Neuronal stem cell (in vitro differentiated cells): Measurements from ENCODE around the gene BCAS1.

Source experiments
- DNase-seq: peaks from one replicate; pipeline ENCODE4 v3.0.0-alpha.2; 2013; ENCODE audit warnings: low spot score
- H2AFZ ChIP-seq: one replicate; pipeline ENCODE4 v1.6.1; 2013; ENCODE audit warnings: mild to moderate bottlenecking, low read length, inconsistent platforms
- H2AK5ac ChIP-seq: 2 replicates; pipeline ENCODE4 v1.6.1; 2013; ENCODE audit warnings: low read depth, mild to moderate bottlenecking, inconsistent platforms, low read length, moderate library complexity, mixed read lengths
- H2BK120ac ChIP-seq: 2 replicates; pipeline ENCODE4 v1.6.1; 2013; ENCODE audit warnings: low read depth, mild to moderate bottlenecking, inconsistent platforms, low read length, moderate library complexity, mixed read lengths
- H2BK12ac ChIP-seq: one replicate; pipeline ENCODE4 v1.6.1; 2013; ENCODE audit warnings: low read length, inconsistent platforms
- H2BK15ac ChIP-seq: 2 replicates; pipeline ENCODE4 v1.6.1; 2013; ENCODE audit warnings: mild to moderate bottlenecking, low read length, inconsistent platforms, mixed read lengths
- H2BK5ac ChIP-seq: one replicate; pipeline ENCODE4 v1.6.1; 2013; ENCODE audit warnings: inconsistent platforms, mild to moderate bottlenecking, low read length, moderate library complexity
- H3K14ac ChIP-seq: one replicate; pipeline ENCODE4 v1.6.1; 2013; ENCODE audit warnings: low read length, inconsistent platforms
- H3K18ac ChIP-seq: 2 replicates; pipeline ENCODE4 v1.6.1; 2013; ENCODE audit warnings: low read length, inconsistent platforms
- H3K23ac ChIP-seq: 2 replicates; pipeline ENCODE4 v1.6.1; 2013; ENCODE audit warnings: low read depth, mild to moderate bottlenecking, mixed read lengths, low read length, inconsistent platforms; ENCODE audit not compliant: poor library complexity
- H3K27ac ChIP-seq: replicated peaks from 3 replicates; pipeline ENCODE4 v1.5.1; 2013; ENCODE audit warnings: low read length, inconsistent platforms
- H3K27me3 ChIP-seq, 3 experiments: 2 replicates each; pipeline ENCODE4 v1.6.1; 2013; ENCODE audit warnings: low read length in 3 of 3, mild to moderate bottlenecking in 2 of 3, inconsistent platforms in 1 of 3, low read depth in 1 of 3, mixed read lengths in 1 of 3, moderate library complexity in 1 of 3; ENCODE audit not compliant: control insufficient read depth in 3 of 3, insufficient read depth in 3 of 3
- H3K36me3 ChIP-seq, 2 donors: replicated peaks in 1 of 2; 2 replicates each; pipeline ENCODE4 v1.6.1; 2013; ENCODE audit warnings: low read length in 2 of 2; ENCODE audit not compliant: control insufficient read depth in 2 of 2, insufficient read depth in 2 of 2
- H3K4ac ChIP-seq: 2 replicates; pipeline ENCODE4 v1.6.1; 2013; ENCODE audit warnings: inconsistent platforms, mild to moderate bottlenecking, low read length, moderate library complexity
- H3K4me1 ChIP-seq, 2 donors: 1 replicate in 1 of 2; 2 replicates in 1 of 2; pipeline ENCODE4 v1.6.1; 2013; ENCODE audit warnings: low read length in 2 of 2, low read depth in 1 of 2; ENCODE audit not compliant: control insufficient read depth in 2 of 2, insufficient read depth in 1 of 2
- H3K4me2 ChIP-seq: one replicate; pipeline ENCODE4 v1.6.1; 2013; ENCODE audit warnings: mild to moderate bottlenecking, low read length, inconsistent platforms; ENCODE audit not compliant: insufficient read depth, poor library complexity, severe bottlenecking
- H3K4me3 ChIP-seq, 2 donors: 2 replicates each; pipeline ENCODE4 v1.5.1; 2013; ENCODE audit warnings: low read length in 2 of 2, mild to moderate bottlenecking in 2 of 2, inconsistent platforms in 1 of 2, moderate library complexity in 1 of 2
- H3K79me1 ChIP-seq: one replicate; pipeline ENCODE4 v1.6.1; 2013; ENCODE audit warnings: low read depth, mild to moderate bottlenecking, inconsistent platforms, low read length, moderate library complexity
- H3K9ac ChIP-seq: one replicate; pipeline ENCODE4 v1.6.1; 2013; ENCODE audit warnings: mild to moderate bottlenecking, low read depth, low read length, inconsistent platforms; ENCODE audit not compliant: poor library complexity
- H3K9me3 ChIP-seq, 2 donors: replicated peaks in 1 of 2; 2 replicates each; pipeline versions ENCODE3 to v1.6.1; 2013; ENCODE audit warnings: low read length in 2 of 2, mild to moderate bottlenecking in 2 of 2, inconsistent platforms in 1 of 2, low read depth in 1 of 2, mixed read lengths in 1 of 2, moderate library complexity in 1 of 2; ENCODE audit not compliant: control insufficient read depth in 2 of 2, insufficient read depth in 1 of 2
- H4K8ac ChIP-seq: one replicate; pipeline ENCODE4 v1.6.1; 2013; ENCODE audit warnings: low read depth, mild to moderate bottlenecking, inconsistent platforms, low read length, moderate library complexity
- H4K91ac ChIP-seq: one replicate; pipeline ENCODE4 v1.6.1; 2013; ENCODE audit warnings: low read length, low read depth, mild to moderate bottlenecking, inconsistent platforms; ENCODE audit not compliant: poor library complexity
- WGBS, 2 donors: extraction: QIAGEN DNeasy Blood & Tissue Kit; methylation state at CpG; one replicate each; pipeline ENCODE4 v1.1.7; 2013; ENCODE audit warnings: missing lambda C conversion rate in 2 of 2, mixed read lengths in 1 of 2; ENCODE audit not compliant: insufficient read length in 2 of 2, insufficient replicate concordance in 1 of 2; ENCODE audit errors: extremely low coverage in 2 of 2; 5-methylcytosine and 5-hydroxymethylcytosine counted together

The BCAS1 gene

DNA sequence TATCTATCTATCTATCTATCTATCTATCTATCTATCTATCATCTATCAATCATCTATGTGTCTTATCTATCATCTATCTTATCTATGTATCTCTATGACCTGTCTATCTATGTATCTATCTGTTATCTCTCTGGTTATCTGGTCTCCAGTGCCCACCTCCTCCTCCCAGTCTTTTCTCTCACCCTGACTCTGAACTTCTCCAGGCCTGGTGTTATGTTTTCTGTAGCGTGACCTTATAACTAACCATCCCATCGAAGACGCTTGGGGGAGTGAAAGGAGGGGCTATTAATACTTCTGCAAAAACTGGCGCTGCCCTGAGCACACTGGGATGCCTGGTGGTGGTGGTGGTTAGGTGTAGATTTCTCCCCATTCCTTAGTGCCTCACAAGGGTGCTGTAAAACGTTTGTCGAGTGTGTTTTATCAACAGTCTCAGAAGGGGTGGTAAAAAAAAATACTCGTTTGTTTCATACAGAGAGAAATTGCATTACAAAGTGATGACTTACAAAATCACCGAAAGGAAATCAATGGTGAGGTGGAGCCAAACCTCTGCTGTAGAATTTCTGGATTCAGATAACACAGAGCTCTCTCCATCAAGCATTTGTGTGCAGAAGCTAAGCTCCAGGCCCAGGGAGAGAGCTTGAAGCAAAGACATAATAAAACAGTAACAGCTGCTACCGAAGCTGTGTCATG is 156.2 kb downstream of the BCAS1 start:
- Histone ChIP-seq H3K4me3 (no peak overlapping the region), H3K4ac (no peak overlapping the region), H3K9ac (no peak overlapping the region), H2BK15ac (no peak overlapping the region), H2BK5ac (no peak overlapping the region), H3K4me2 (no peak overlapping the region), H3K9me3 (peaks cover 4 to 14% of the 10 kb centered on the region in 2 donors), H2BK12ac (no peak overlapping the region), H3K14ac (no peak overlapping the region), H3K4me1 (peaks cover 13 to 23% of the 10 kb centered on the region in 2 donors), H3K79me1 (no peaks in the 10 kb centered on the region), H4K91ac (no peak overlapping the region), H3K36me3 (no peaks in the 10 kb centered on the region), H2BK120ac (no peak overlapping the region), H2AK5ac (no peak overlapping the region), H3K27me3 (no peaks in the 10 kb centered on the region), H3K27ac (no peak overlapping the region), H3K18ac (no peak overlapping the region), H2AFZ (peak overlapping the region; percentile 91), H4K8ac (no peak overlapping the region), H3K23ac (no peak overlapping the region)
- WGBS, 2 donors = no CpG with 5 or more reads among the region's 9 CpGs
- DNase-seq = no peak

GRCh38 chr20:53911301-53911700 is 159.1 kb downstream of the BCAS1 start:
- no CpG with 5 or more reads among the region's 6 CpGs for WGBS, 2 donors
- Histone ChIP-seq H2BK15ac (peak overlapping the region; percentile 2), H4K91ac (no peak overlapping the region), H2BK12ac (no peak overlapping the region), H4K8ac (no peak overlapping the region), H3K27ac (no peak overlapping the region), H3K18ac (peak overlapping the region; percentile 8), H3K79me1 (no peaks in the 10 kb centered on the region), H3K4me1 (peaks cover 7 to 14% of the 10 kb centered on the region in 2 donors), H3K9me3 (peaks cover 4 to 14% of the 10 kb centered on the region in 2 donors), H3K4me3 (no peak overlapping the region), H2AK5ac (peak overlapping the region; percentile 25), H3K4ac (no peak overlapping the region), H3K27me3 (no peaks in the 10 kb centered on the region), H3K4me2 (no peak overlapping the region), H2BK5ac (no peak overlapping the region), H3K23ac (no peak overlapping the region), H2BK120ac (no peak overlapping the region), H3K9ac (no peak overlapping the region), H2AFZ (no peak overlapping the region), H3K36me3 (no peaks in the 10 kb centered on the region), H3K14ac (no peak overlapping the region)
- no peak for DNase-seq

GRCh38 chr20:53910351-53911002 is 159.9 kb downstream of the BCAS1 start:
- Histone ChIP-seq H3K4ac (no peak overlapping the region), H2AFZ (no peak overlapping the region), H2BK15ac (no peak overlapping the region), H2BK120ac (no peak overlapping the region), H3K36me3 (no peaks in the 10 kb centered on the region), H3K79me1 (no peaks in the 10 kb centered on the region), H3K9me3 (peaks cover 4 to 14% of the 10 kb centered on the region in 2 donors), H2BK5ac (no peak overlapping the region), H3K9ac (no peak overlapping the region), H3K27me3 (no peaks in the 10 kb centered on the region), H4K91ac (no peak overlapping the region), H3K18ac (no peak overlapping the region), H3K4me2 (no peak overlapping the region), H2BK12ac (peak overlapping the region; percentile 66), H3K23ac (no peak overlapping the region), H3K27ac (no peak overlapping the region), H3K14ac (no peak overlapping the region), H3K4me3 (no peak overlapping the region), H2AK5ac (peak overlapping the region; percentile 58), H4K8ac (no peak overlapping the region), H3K4me1 (peaks cover 5 to 9% of the 10 kb centered on the region in 2 donors)
- no CpG with 5 or more reads among the region's 13 CpGs for WGBS, 2 donors
- DNase-seq = no peak

GRCh38 chr20:53907968-53908751 is 162.2 kb downstream of the BCAS1 start:
- DNase-seq = no peak
- H3K27me3 ChIP-seq = no peaks in the 10 kb centered on the region
- H3K4me2 ChIP-seq = no peak overlapping the region
- no peak overlapping the region for H4K8ac ChIP-seq
- no peak overlapping the region for H2BK15ac ChIP-seq
- H2AK5ac ChIP-seq = no peak overlapping the region
- H4K91ac ChIP-seq = no peak overlapping the region
- no peak overlapping the region for H2BK5ac ChIP-seq
- no peaks in the 10 kb centered on the region for H3K36me3 ChIP-seq
- no peak overlapping the region for H3K4me3 ChIP-seq
- no CpG with 5 or more reads among the region's 11 CpGs for WGBS, 2 donors
- no peak overlapping the region for H3K27ac ChIP-seq
- no peak overlapping the region for H3K23ac ChIP-seq
- no peak overlapping the region for H2BK12ac ChIP-seq
- no peaks in the 10 kb centered on the region for H3K4me1 ChIP-seq
- H3K18ac ChIP-seq = no peak overlapping the region
- peaks cover 4 to 14% of the 10 kb centered on the region in 2 donors for H3K9me3 ChIP-seq
- no peak overlapping the region for H3K9ac ChIP-seq
- no peaks in the 10 kb centered on the region for H3K79me1 ChIP-seq
- no peak overlapping the region for H3K4ac ChIP-seq
- no peak overlapping the region for H2BK120ac ChIP-seq
- no peak overlapping the region for H3K14ac ChIP-seq
- H2AFZ ChIP-seq = no peak overlapping the region
